ENCODE results near the gene LDLRAD2.
"Not testable (repeated sequence)": the region's sequence is repeated elsewhere in the genome, so short reads cannot be mapped to it uniquely, and the experiment has no call there.

LDLRAD2 gene

DNA sequence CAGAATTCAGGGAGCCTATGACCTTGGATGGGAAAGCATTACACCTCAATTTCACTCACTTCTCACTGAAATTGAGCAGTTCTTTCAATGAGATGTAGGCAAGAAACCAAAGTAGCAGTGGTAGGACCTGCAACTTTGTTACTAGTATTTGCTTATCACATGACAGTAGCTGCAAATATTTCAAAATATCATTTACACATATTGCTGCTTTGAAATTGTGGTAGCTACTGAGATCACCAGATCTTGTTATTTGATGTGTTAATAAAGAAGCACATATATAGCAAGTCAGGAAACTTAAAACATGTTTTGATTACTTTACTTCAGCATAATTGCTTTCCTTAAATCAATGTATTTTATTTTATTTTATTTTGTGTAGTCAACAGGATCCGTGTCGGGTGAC lies 12.9 kb downstream of the LDLRAD2 start:
- no peak for DNase-seq

DNA sequence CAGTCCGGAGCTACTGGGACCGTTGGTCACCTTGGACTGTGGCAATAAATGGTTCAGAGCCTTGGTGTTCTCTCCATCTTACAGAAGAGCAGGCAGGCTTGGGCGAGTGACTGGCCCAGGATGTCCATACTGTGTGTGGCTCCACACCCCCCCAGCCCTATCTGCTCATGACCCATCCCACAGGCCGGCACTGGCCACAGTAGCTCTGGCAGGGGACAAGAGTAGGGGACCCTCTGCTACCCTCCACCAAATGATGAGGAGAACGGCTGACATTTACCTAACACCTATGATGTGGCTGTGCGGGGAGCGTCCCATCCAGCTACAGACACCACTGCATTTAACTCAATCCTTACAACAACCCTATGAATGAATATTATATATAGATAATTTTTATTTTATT lies 13.3 kb downstream of the LDLRAD2 start:
- no peak for DNase-seq

DNA sequence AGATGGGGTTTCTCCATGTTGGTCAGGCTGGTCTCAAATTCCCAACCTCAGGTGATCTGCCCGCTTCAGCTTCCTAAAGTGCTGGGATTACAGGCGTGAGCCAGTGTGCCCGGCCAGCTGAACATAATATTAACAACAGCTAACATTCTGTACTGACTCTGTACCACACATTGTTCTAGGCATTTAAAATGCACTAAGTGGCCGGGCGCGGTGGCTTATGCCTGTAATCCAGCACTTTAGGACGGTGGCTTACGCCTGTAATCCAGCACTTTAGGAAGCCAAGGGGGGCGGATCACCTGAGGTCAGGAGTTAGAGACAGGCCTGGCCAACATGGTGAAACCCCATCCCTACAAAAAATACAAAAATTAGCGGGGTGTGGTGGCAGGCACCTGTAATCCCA lies 14.6 kb downstream of the LDLRAD2 start:
- not testable (repeated sequence) for DNase-seq

- no peak for DNase-seq
Observed at GRCh38 chr1:21827141-21827679, 15.1 kb downstream of the LDLRAD2 start.

GRCh38 chr1:21828075-21828474 lies 16.0 kb downstream of the LDLRAD2 start:
- no peak for DNase-seq

DNA sequence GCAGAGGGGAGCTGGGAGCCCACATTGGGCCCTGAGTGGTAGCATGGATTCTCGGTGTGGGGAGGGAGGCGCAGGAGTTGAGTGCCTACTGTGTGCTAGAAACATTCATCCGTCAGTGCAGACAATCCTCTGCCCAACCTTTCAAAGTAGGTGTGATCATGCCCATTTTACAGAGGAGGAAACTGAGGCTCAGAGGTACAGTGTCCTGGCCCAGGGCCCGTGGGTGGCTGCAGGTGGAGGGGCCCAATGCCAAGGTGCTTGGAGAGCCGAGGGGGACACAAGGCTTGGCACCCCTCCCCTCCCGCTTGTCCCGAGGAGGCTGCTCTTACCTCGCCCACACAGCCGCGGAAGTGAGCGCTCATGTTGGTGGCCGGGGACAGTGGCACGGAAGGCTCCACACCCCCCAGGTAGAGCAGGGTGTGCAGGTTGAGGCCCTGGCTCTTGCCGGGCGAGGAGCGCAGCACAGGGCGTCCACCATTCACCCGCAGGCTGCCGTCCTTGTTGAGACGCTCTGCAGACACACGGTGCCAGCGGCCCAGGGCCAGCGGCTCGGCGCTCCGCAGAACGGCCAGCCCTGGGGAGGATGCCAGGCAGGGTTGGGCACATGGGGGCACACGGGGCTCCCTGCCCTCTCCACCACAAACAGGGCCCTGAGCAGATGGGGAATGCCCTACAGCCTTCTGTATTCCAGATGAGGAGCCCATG lies 16.6 kb downstream of the LDLRAD2 start:
- no peak for DNase-seq

- no peak for DNase-seq
Observed at GRCh38 chr1:21829294-21829693, 17.2 kb downstream of the LDLRAD2 start.

DNA sequence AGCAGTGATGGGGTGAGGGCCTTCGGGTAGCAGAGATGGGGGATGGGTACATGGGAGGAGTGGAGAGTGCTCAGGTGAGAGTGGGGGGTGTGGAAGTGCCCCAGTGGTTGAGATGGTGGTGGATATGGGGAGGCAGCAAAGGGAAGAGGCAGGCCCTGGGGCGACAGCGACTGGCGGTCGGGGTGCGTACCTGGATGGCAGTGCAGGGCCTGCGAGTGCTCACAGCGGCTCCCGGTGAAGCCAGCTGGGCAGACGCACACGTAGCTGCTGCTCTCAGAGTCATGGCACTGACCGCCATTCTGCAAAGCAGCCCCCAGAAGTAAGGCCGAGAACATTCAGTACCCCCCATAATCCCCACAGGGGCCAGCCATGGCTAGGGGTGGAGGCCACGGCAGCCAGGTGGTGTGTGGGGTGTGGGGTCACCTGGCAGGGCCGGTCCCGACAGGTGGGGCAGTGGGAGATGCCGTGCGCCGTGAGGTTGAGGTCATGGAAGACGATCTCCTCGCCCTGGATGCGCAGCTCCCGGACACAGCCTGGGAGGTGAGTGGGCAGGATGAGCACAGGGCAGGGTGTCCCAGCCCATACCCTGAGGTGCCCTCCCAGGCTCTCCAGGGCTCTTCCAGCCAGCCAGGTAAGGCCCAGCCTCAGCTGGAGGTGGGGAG lies 18.9 kb downstream of the LDLRAD2 start:
- no peak for DNase-seq

- DNase-seq = no peak
Observed at GRCh38 chr1:21831454-21831970, 19.4 kb downstream of the LDLRAD2 start.

DNA sequence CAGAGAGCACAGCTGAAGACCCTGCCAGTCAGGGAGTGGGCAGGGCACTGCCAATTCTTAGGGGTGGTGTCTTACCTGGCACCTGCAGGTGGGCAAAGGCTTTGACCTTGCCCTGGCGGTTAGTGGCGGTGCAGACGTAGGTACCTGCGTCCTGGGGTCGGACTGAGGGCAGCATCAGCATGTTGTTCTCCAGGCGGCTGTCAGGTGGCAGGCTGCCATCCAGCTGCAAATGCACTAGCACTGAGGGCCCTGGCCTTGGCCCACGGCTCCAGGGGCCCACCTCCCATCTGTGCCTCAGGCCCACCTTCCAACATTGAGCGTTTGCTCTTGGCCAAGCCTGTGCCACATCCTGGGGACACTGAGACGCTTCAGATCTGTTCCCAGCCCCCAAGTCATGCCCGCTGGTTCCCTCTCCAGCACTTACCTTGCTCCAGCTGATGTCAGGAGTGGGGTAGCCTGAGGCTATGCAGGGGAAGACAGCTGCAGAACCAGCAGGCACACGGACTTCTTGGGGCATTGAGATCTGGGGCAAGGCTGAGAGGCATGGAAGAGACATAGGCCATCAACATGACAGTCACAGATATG lies 21.4 kb downstream of the LDLRAD2 start:
- no peak for DNase-seq

GRCh38 chr1:21834094-21834493 lies 22.0 kb downstream of the LDLRAD2 start:
- no peak for DNase-seq

DNA sequence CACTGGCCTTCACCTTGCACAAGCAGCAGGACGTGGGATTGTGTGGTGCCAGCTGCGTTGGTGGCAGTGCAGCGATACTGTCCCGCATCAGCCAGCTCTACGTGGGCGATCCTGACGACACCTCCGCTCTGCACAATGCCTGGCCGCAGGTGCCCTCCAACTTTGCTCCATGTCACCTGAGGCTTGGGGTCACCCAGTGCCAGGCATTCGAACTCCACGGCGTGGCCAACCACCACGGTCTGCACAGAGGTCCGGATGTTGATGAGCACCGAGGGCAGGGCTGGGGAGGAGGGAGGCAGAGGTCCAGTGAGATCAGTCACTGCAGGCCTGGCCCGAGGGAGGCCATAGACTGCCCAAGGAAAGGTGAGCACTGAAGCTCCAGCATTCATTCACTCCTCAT lies 22.6 kb downstream of the LDLRAD2 start:
- no peak for DNase-seq

DNA sequence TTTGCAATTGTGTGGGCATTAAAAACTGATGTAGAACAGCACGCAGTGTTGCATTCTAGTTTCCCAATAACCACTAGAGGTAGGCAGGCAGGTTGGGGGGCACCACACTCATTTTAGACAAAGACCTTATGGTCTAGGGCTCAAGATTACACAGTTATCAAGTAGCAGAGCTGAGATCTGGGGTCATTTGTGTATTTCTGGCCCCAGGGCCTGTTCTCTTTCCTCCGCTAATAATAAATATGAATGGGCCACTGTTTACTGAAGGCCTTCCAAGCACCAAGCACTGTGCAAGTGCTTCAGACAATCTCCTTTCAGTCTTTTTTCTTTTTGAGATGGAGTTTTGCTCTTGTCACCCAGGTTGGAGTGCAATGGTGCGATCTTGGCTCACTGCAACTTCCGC lies 23.9 kb downstream of the LDLRAD2 start:
- no peak for DNase-seq

GRCh38 chr1:21836729-21837128 lies 24.7 kb downstream of the LDLRAD2 start:
- no peak for DNase-seq

GRCh38 chr1:21837476-21837875 lies 25.4 kb downstream of the LDLRAD2 start:
- no peak for DNase-seq

GRCh38 chr1:21838359-21839157 lies 26.5 kb downstream of the LDLRAD2 start:
- no peak for DNase-seq

DNA sequence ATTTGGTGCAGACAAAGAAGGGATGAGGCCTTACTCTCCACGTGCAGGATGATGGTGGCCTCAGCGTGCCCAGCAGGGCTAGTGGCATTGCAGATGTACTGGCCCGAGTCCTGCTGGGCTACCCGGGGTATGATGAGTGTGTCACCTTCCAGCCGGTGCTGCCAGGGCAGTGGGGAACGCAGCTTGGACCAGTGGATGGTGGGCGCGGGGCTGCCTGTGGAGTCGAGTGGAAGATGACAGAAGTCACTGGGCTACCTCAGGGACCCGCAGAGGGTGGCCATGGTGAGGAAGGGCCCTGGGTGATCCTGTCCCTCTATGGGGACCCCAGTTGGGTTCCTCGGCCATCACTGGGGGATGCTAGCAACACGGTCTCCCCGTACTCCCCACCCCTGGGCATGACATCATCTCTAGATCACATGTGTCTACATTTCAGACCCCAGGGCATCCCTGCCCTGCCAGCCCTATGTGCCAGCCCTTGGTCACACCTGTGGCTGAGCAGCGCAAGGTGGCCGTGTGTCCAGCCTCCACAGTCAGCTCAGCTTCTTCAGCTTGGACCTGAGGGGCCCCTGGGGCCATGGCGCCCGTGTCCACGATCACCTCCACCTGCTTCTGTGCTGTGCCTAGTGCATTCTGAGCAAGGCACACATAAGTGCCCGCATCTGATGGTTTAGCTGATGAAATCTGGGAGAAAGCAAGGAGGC lies 27.4 kb downstream of the LDLRAD2 start:
- DNase-seq = no peak

- no peak for DNase-seq
Observed at GRCh38 chr1:21840981-21841380, 28.9 kb downstream of the LDLRAD2 start.

DNA sequence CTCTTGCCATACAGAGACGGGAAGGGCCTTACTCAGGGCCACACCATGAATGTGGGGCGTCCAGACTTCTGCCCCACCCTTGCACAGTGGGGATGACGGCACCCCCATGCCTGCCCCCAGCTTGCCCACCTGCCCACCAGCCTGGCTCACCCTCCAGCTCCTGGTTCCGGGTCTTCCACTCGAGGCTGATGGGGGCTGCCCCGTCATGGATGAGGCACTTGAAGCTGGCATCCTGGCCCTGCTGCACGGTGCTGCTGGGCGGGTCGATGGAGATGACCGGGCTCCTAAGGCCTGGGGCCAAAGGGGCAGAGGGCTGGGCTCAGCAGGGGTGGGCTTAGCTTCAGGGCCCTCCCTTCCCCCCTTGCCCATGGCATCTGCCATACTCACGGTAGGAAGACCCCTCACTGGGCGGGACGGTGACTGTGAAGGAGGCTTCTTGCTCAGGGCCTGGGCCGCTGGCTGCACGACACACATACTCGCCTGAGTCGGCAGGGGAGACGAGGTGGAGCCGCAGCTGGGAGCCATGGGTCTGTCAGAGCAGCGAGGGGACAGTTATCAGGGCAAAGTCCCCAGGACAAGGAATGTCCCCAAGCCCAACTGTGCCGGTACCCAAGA lies 29.9 kb downstream of the LDLRAD2 start:
- DNase-seq = no peak

GRCh38 chr1:21842606-21843162 lies 30.6 kb downstream of the LDLRAD2 start:
- DNase-seq = no peak

GRCh38 chr1:21843208-21843607 lies 31.1 kb downstream of the LDLRAD2 start:
- no peak for DNase-seq

DNA sequence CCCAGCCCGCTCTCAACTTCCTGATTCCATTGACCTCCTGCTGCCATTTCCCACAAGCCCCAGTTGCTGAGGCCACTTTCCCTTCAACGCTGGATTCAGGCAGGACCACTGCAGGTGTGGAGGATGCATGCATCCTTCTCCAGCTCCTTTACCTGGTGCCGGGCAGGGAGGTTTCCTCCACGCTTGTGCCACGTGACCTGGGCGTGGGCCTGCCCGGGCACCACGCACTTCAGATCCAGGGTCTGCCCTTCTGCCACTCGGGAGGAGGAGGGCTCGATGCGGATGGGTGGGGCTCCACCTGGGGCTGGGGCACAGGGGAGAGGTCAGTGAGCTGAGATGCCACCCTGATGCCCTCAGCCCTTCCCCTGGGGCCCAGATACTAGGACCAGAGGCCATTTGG lies 31.9 kb downstream of the LDLRAD2 start:
- no peak for DNase-seq
